ENCODE results near the gene ACOT6. TPM values are rescaled to one million over a fixed set of nuclear protein-coding genes. Genes with fewer than 3 reads are reported as not detected.

The ACOT6 gene
- total and polyA plus RNA-seq, 2 of the 4 experiments (the other 2 are of a cell fraction), result not detected

GRCh38 chr14:73599499-73599898 lies 12.8 kb upstream of the ACOT6 start:
- no peak overlapping the region for H3K4me3 ChIP-seq (ENCODE audit: insufficient read depth, low read depth, low read length)
- H2AK5ac ChIP-seq (ENCODE audit: low read depth, low read length), result no peak overlapping the region
- H3K14ac ChIP-seq (replicated peaks; ENCODE audit: low read depth, low read length), result no peak overlapping the region
- H4K8ac ChIP-seq (ENCODE audit: low read depth in 2 of 2, low read length in 2 of 2), result no peak overlapping the region
- H3K23ac ChIP-seq (ENCODE audit: low read depth, low read length), result no peak overlapping the region
- no peak for ATAC-seq (ENCODE audit: low read depth)
- H3K79me1 ChIP-seq (ENCODE audit: low read depth in 1 of 2, low read length in 2 of 2), result no peaks in the 10 kb centered on the region
- H3K18ac ChIP-seq (ENCODE audit: low read depth, low read length), result no peak overlapping the region
- POLR2A ChIA-PET (ENCODE audit: unreplicated experiment), result no interaction called here
- H4K91ac ChIP-seq (ENCODE audit: insufficient read depth, low read depth, low read length), result no peak overlapping the region
- dilution Hi-C loops (cut with HindIII; ENCODE audit: low sequenced_read_pairs, unreplicated experiment) (no loop called here), in situ Hi-C loops (cut with MboI; ENCODE audit: low sequenced_read_pairs) (no loop called here), intact Hi-C loops (cut with micrococcal nuclease) (no loop called here)
- no TSS peak for BruUV-seq (replicated peaks)
- no peak for DNase-seq
- no peak overlapping the region for H3K4me2 ChIP-seq (ENCODE audit: low read depth, low read length)
- CTCF ChIA-PET, result interaction anchor here (0.6 kb wide), 1 partner anchor 399 kb away, joined by 3 read pairs; no protein-coding TSS in a partner anchor
- H3K9ac ChIP-seq (ENCODE audit: low read depth, low read length), result no peak overlapping the region
- TF ChIP-seq ELK1 (IDR thresholded peaks at IDR 0.05; ENCODE audit: borderline replicate concordance, low read depth, low read length) (no peak), SMC3 (IDR thresholded peaks at IDR 0.05; ENCODE audit: low read depth, low read length) (no peak), NFE2L2 (IDR thresholded peaks at IDR 0.05; ENCODE audit: low read depth, low read length) (no peak), CEBPB (IDR thresholded peaks at IDR 0.05; ENCODE audit: low read depth, low read length) (no peak), CHD1 (IDR thresholded peaks at IDR 0.05; ENCODE audit: low read depth, low read length) (no peak), MAZ (IDR thresholded peaks at IDR 0.05; ENCODE audit: borderline replicate concordance, low read depth, low read length) (no peak), MXI1 (IDR thresholded peaks at IDR 0.05; ENCODE audit: borderline replicate concordance, low read depth, low read length) (no peak), POLR2A (IDR thresholded peaks at IDR 0.05; ENCODE audit: low read depth, low read length) (no peak), USF2 (IDR thresholded peaks at IDR 0.05; ENCODE audit: low read depth, low read length) (no peak), BHLHE40 (IDR thresholded peaks at IDR 0.05; ENCODE audit: low read depth, low read length) (no peak), MAFK (IDR thresholded peaks at IDR 0.05; ENCODE audit: low read depth, low read length) (no peak), RFX5 (IDR thresholded peaks at IDR 0.05; ENCODE audit: low read depth, low read length) (no peak), RCOR1 (IDR thresholded peaks at IDR 0.05; ENCODE audit: insufficient replicate concordance, low read length) (no peak), FOS (IDR thresholded peaks at IDR 0.05; ENCODE audit: low read depth, low read length) (no peak)
- H3K27ac ChIP-seq (ENCODE audit: insufficient read depth, low read length), result no peak overlapping the region
- no peak overlapping the region for H2BK5ac ChIP-seq (ENCODE audit: low read depth, low read length, poor library complexity, severe bottlenecking)
- no peak overlapping the region for H4K5ac ChIP-seq (ENCODE audit: low read depth, low read length)
- H2BK120ac ChIP-seq (ENCODE audit: low read depth, low read length), result no peak overlapping the region
- H2BK15ac ChIP-seq (ENCODE audit: low read depth, low read length), result no peak overlapping the region
- no peaks in the 10 kb centered on the region for H3K4me1 ChIP-seq (ENCODE audit: control insufficient read depth, insufficient read depth, low read length)
- no peaks in the 10 kb centered on the region for H3K9me1 ChIP-seq (ENCODE audit: insufficient read depth, low read length)
- no peak overlapping the region for H2AFZ ChIP-seq (replicated peaks; ENCODE audit: low read length, poor library complexity)
- no peak overlapping the region for H3K56ac ChIP-seq (ENCODE audit: extremely low read depth, insufficient read depth, low read length)
- H2AK9ac ChIP-seq (replicated peaks; ENCODE audit: low read depth, low read length, poor library complexity), result no peak overlapping the region
- no peak overlapping the region for H3K4ac ChIP-seq (ENCODE audit: low read depth, low read length)
- H2BK20ac ChIP-seq (ENCODE audit: low read depth, low read length), result no peak overlapping the region
- no peaks in the 10 kb centered on the region for H3K36me3 ChIP-seq (ENCODE audit: control insufficient read depth, insufficient read depth, low read length)
- H4K20me1 ChIP-seq (ENCODE audit: insufficient read depth, low read length), result no peaks in the 10 kb centered on the region
- peaks cover 5% of the 10 kb centered on the region for H3K27me3 ChIP-seq (ENCODE audit: control insufficient read depth, insufficient read depth, low read length)
- no peaks in the 10 kb centered on the region for H3K9me3 ChIP-seq (ENCODE audit: control insufficient read depth, insufficient read depth, low read length)

Data from IMR-90 (cell line).